GM12873 (cell line): ENCODE measurements around the gene SCN1A.
A peak's percentile ranks its signal among the peaks of the same experiment; 100 is the strongest.

Experiments used
- TF ChIP-seq, protein P1 (sequence below): IDR thresholded peaks from 2 replicates; pipeline ENCODE4 v1.5.1; 2012; ENCODE audit warnings: low read depth, mild to moderate bottlenecking, moderate library complexity, low read length, control low read depth; ENCODE audit not compliant: insufficient read depth; ENCODE audit errors: missing control alignments

SCN1A gene

DNA sequence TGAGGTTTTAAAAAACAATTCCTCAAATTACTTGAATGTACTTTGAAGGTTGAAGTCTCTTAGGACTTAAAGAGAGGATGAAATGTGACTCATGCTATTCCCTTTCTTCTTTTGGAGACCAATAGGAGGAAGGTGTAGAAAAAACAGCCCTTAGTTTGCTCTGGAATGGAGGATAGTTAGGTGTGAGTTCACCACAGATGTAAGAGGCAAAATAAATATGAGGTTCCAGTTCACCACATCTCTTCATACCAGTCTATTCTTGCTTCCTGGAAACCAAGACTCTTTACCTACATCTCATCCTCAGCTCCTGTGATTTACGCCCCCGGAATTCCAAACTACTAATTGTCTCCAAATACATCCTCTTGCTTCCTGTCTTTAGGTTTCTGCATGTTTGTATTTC is 96.8 kb downstream of the SCN1A start:
- TF ChIP-seq, protein P1, sequence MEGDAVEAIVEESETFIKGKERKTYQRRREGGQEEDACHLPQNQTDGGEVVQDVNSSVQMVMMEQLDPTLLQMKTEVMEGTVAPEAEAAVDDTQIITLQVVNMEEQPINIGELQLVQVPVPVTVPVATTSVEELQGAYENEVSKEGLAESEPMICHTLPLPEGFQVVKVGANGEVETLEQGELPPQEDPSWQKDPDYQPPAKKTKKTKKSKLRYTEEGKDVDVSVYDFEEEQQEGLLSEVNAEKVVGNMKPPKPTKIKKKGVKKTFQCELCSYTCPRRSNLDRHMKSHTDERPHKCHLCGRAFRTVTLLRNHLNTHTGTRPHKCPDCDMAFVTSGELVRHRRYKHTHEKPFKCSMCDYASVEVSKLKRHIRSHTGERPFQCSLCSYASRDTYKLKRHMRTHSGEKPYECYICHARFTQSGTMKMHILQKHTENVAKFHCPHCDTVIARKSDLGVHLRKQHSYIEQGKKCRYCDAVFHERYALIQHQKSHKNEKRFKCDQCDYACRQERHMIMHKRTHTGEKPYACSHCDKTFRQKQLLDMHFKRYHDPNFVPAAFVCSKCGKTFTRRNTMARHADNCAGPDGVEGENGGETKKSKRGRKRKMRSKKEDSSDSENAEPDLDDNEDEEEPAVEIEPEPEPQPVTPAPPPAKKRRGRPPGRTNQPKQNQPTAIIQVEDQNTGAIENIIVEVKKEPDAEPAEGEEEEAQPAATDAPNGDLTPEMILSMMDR = no peak

DNA sequence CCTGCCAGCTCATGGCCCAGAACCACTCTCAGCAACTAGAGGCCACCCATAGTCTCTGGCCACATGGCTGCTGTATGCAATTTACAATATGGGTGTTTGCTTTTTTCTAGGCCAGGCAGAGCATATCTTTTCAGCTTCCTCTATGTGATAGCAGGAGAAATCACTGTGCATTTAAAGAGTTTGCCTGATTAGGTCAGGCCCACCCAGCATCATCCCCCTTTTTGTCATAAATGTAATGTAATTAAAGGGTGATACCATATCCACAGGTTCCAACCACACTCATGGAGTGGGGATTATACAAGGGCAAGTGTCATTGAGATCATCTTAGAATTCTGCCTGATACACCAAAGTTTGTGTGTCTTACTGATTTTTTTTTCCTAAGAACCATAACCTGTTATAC is 102.5 kb downstream of the SCN1A start:
- TF ChIP-seq, protein P1 = no peak

DNA sequence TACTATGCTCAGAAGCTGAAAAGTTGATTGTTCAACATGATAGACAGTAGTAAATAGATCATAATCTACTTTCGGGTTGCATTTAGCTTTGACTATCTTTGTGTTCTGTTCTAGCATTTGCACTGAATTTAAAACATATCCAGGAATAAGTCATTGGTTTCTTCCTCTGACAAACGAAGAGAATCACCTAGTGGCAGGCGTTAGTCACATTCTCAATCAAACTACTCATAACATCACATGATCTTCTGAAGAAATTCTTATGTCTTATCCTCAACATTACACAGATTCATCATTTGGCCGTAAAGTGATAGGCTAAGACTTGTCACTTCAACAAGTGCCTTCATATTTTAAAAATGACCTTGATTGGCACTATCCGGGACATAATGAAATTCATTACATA is 110.6 kb downstream of the SCN1A start:
- TF ChIP-seq, protein P1 = no peak

DNA sequence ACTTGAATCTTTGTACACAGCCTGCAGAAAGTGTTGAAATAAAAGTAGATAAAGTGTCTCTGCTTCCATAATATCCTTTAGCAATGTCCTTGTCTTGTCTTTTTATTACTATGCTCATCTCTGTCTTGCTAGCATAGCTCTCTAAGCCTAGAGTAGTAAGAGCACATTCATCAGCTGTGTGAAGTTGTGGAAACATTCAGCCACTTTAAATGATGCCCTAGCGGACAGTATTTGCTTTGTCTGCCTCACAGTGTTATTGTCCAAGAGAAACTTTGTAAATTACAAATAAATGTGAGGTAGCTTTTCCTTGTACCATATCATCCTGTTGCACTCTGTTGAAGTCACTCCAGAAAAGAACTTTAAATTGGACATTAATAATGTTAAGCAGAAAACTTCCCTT is 113.9 kb downstream of the SCN1A start:
- TF ChIP-seq, protein P1 = peak; percentile 17

DNA sequence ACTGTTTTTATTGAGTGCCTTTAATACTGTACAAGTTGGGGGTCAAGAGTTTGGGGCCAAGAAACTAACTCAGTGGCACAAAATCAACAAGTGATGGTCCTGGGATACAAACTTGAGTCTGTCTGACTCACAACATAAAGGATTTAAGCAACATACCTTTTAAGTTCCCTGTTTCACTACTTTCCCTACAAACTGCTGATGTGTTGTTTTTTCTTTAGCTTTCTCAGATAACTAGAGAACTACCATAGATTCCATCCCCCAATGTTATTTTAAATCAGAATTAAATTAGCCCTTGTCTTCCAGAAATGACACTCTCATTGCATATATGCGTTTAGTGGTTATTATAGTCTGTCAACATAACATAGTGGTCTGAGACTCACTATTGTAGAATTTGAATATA is 116.2 kb downstream of the SCN1A start:
- TF ChIP-seq, protein P1 = no peak

DNA sequence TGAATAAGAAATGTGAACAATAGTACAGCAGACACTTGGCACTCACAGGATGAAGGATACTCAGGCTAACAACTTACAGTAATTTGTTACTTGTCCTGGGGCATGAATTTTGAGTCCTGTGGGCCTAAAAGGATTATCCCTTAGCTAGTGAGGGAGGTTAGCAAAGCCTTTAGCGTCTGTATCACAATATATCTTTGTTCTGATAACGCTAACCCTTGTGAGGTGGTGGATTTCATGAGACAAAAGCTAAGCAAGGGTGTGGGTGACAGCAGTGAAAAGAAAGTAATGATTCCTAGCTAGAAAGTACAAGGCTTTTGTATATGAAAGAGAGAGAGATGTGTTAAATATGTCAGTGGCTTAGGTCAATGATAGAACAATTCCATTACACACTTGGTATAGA is 127.4 kb downstream of the SCN1A start:
- TF ChIP-seq, protein P1 = no peak

DNA sequence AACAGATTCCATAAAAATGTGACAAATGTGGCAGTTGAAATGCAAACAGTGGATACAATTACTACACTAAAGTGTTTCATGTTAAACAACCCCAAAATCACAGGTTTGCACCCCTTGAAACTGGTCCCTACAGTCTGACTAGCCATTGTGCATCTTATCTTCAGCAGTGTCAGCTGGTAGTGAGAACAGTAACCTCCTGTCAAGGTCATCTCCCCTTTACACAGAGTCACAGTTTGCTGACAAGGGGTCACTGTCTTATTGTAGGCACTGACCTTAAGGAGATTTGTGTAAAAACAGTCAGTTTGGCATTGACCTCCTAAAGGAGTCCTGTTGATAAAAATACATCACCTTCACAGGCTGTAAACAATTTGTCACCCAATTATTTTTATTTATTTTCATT is 137.0 kb downstream of the SCN1A start:
- TF ChIP-seq, protein P1 = no peak
